Tibial nerve (tissue), 4 donors: ENCODE data around the gene OTOR.

ENCODE experiments used
- CTCF ChIP-seq, 5 experiments: fragments of 200-600 bp in 3 of 5; fragments of 450-650 bp in 2 of 5; sonication (generic) in 3 of 5; IDR thresholded peaks; one replicate each; pipeline ENCODE4 v1.5.1; 2016 to 2019; ENCODE audit warnings: antibody characterized with exemption in 5 of 5, mild to moderate bottlenecking in 3 of 5, moderate library complexity in 2 of 5
- EP300 ChIP-seq, 2 donors: sonication (generic); formaldehyde crosslinking; IDR thresholded peaks; one replicate each; pipeline ENCODE4 v1.6.1; 2017; ENCODE audit warnings: antibody characterized with exemption in 2 of 2, mild to moderate bottlenecking in 1 of 2
- POLR2A ChIP-seq, 2 donors: fragments of 450-650 bp; IDR thresholded peaks; one replicate each; pipeline ENCODE4 v1.6.1; 2017; ENCODE audit warnings: antibody characterized with exemption in 2 of 2, mild to moderate bottlenecking in 2 of 2, moderate library complexity in 2 of 2

- TF ChIP-seq POLR2A (IDR thresholded peaks at IDR 0.05) (no peak), CTCF (IDR thresholded peaks at IDR 0.05) (no peak), EP300 (IDR thresholded peaks at IDR 0.05) (no peak)
These were observed 39.6 kb upstream of the OTOR start for GRCh38 chr20:16708602-16709001.
